Measurements from ENCODE around the gene RNF114.

DNA sequence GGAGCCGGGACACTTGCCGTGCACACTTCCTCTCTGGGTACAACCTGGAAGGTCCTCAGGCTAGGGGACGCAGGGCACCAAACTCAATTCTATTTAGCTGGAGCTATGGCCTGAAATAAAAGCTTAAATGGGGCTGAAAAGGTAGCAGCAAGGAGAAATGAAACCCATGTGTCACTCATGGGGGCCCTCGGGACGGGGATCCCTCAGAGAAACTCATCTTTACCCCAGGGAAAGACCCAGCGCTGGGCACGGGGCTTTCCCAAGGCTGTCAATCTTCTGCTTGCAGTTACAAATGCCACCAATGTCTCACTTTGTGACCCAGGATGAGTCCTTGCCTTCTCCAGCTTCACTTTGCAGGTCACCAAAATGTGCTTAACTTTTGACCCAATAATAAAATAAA lies 63.1 kb downstream of the RNF114 start:
- TF ChIP-seq, protein P1, sequence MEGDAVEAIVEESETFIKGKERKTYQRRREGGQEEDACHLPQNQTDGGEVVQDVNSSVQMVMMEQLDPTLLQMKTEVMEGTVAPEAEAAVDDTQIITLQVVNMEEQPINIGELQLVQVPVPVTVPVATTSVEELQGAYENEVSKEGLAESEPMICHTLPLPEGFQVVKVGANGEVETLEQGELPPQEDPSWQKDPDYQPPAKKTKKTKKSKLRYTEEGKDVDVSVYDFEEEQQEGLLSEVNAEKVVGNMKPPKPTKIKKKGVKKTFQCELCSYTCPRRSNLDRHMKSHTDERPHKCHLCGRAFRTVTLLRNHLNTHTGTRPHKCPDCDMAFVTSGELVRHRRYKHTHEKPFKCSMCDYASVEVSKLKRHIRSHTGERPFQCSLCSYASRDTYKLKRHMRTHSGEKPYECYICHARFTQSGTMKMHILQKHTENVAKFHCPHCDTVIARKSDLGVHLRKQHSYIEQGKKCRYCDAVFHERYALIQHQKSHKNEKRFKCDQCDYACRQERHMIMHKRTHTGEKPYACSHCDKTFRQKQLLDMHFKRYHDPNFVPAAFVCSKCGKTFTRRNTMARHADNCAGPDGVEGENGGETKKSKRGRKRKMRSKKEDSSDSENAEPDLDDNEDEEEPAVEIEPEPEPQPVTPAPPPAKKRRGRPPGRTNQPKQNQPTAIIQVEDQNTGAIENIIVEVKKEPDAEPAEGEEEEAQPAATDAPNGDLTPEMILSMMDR (conservative IDR thresholded peaks at IDR 0.05; ENCODE audit: low read length): no peak
- TF ChIP-seq EZH2phosphoT487 (IDR thresholded peaks at IDR 0.05; ENCODE audit: borderline replicate concordance): no peak
